Subcutaneous abdominal adipose tissue (tissue), 5 donors: ENCODE data around the gene CORIN.

Source experiments
- H3K27ac ChIP-seq: one replicate; pipeline ENCODE4 v1.7.0; 2013; ENCODE audit warnings: low read depth, mild to moderate bottlenecking, inconsistent platforms, low read length, moderate library complexity
- H3K27me3 ChIP-seq, 5 donors: one replicate each; pipeline ENCODE4 v1.7.0; 2013; ENCODE audit warnings: low read length in 5 of 5, inconsistent platforms in 1 of 5; ENCODE audit not compliant: control insufficient read depth in 5 of 5, insufficient read depth in 4 of 5
- H3K36me3 ChIP-seq, 5 donors: one replicate each; pipeline ENCODE4 v1.7.0; 2013; ENCODE audit warnings: low read length in 5 of 5; ENCODE audit not compliant: control insufficient read depth in 5 of 5, insufficient read depth in 5 of 5
- H3K4me1 ChIP-seq, 5 donors: one replicate each; pipeline ENCODE4 v1.7.0; 2013; ENCODE audit warnings: low read length in 5 of 5, mild to moderate bottlenecking in 3 of 5, moderate library complexity in 1 of 5; ENCODE audit not compliant: control insufficient read depth in 5 of 5, insufficient read depth in 5 of 5
- H3K4me3 ChIP-seq, 5 donors: one replicate each; pipeline ENCODE4 v1.7.0; 2013; ENCODE audit warnings: low read length in 5 of 5, low read depth in 1 of 5
- H3K9ac ChIP-seq, 5 donors: one replicate each; pipeline ENCODE4 v1.7.0; 2013; ENCODE audit warnings: low read length in 5 of 5, mild to moderate bottlenecking in 4 of 5, moderate library complexity in 3 of 5
- H3K9me3 ChIP-seq, 5 donors: one replicate each; pipeline ENCODE4 v1.7.0; 2013; ENCODE audit warnings: low read length in 5 of 5; ENCODE audit not compliant: control insufficient read depth in 5 of 5
- donor health status: healthy.
- donor health status: healthy.
- donor health status: healthy.
- donor health status: healthy.
- donor health status: healthy.

Gene CORIN

DNA sequence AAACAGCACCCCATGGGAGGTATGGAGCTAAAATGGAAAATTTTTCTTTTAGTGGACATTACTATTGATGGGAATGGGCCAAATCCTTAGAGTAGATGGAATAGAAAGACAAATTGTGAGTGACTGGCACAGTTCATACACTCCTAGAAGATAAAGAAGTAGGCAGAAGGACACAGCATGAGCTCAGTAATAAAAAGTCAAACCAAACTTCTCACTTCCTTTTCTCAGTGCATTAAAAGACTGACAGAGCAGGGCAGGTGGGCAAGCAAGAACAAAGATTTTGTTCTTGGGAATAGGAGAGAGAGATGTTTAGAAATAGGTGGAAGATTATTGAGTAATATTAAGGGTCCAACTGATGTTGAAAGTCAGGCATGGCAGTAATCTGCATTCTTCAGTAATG is 220.3 kb downstream of the CORIN start:
- H3K9me3 ChIP-seq = no peaks in the 10 kb centered on the region
- no peak overlapping the region for H3K4me3 ChIP-seq
- no peaks in the 10 kb centered on the region for H3K4me1 ChIP-seq
- no peaks in the 10 kb centered on the region for H3K36me3 ChIP-seq
- no peak overlapping the region for H3K9ac ChIP-seq
- H3K27me3 ChIP-seq = no peaks in the 10 kb centered on the region
- no peak overlapping the region for H3K27ac ChIP-seq

GRCh38 chr4:47615385-47615784 is 222.5 kb downstream of the CORIN start:
- no peaks in the 10 kb centered on the region for H3K9me3 ChIP-seq
- H3K4me1 ChIP-seq = no peaks in the 10 kb centered on the region
- H3K27ac ChIP-seq = no peak overlapping the region
- no peaks in the 10 kb centered on the region for H3K27me3 ChIP-seq
- H3K4me3 ChIP-seq = no peak overlapping the region
- H3K36me3 ChIP-seq = no peaks in the 10 kb centered on the region
- no peak overlapping the region for H3K9ac ChIP-seq

DNA sequence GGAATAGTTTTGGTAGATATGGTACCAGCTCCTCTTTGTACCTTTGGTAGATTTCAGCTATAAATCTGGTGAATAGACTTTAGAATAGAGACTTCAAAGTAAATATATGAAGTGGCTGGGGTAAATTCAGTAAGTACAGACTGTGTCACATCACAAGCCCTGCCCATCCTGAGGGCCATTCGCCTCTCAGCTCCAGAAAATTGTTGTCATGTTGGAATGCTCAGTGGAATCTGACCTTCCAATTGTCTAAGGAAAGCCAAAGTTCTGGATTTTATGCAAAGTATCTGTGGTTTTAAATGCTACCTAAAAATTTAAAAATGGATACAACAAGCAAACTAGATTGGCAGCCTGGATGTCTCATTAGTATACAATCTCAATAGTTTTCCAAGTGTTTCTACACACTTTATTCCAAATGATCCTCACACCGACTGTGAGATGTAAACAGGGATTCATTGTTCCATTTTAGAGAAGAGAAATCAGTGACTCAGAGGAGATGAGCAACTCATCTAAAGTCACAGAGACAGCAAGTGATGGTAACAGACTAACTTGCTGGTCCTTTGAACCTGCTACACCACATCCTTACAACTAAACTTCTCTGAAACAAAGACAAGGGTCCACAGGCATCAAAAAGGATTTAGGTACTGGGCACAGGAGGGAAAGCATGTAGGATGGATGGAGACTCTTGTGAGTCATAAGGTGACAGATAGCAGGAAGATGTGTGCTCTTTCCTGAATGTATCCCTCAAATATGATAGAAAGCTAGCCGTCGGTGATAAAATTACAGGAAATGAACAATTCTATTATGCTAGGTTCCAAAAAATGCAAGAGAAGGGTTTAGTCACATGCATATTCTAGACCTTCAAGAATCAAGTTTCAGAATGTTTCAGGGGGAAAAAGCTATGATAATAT is 225.5 kb downstream of the CORIN start:
- H3K4me1 ChIP-seq = no peaks in the 10 kb centered on the region
- no peaks in the 10 kb centered on the region for H3K27me3 ChIP-seq
- H3K36me3 ChIP-seq = no peaks in the 10 kb centered on the region
- H3K4me3 ChIP-seq = no peak overlapping the region
- H3K9ac ChIP-seq = no peak overlapping the region
- no peaks in the 10 kb centered on the region for H3K9me3 ChIP-seq
- no peak overlapping the region for H3K27ac ChIP-seq

DNA sequence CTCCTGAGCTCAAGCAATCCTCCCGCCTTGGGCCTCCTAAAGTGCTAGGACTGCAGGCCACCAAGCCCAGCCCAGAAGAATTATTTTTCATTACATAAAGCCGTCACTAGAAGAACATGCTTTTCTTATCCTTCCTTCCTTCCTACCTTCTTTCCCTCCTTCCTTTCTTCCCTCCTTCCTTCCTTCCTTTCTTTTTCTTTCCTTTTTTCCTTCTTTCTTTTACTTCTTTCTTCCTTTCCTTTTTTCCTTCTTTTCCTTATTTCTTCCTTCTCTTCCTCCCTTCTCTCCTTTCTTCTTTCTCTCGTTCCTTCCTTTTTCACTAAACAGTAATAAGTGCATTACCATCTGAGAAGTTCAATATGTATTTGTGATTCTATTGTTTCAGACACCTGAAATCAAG is 231.4 kb downstream of the CORIN start:
- H3K27me3 ChIP-seq = no peaks in the 10 kb centered on the region
- H3K9ac ChIP-seq = no peak overlapping the region
- no peaks in the 10 kb centered on the region for H3K4me1 ChIP-seq
- no peak overlapping the region for H3K27ac ChIP-seq
- no peaks in the 10 kb centered on the region for H3K36me3 ChIP-seq
- H3K9me3 ChIP-seq = peaks cover 0 to 3% (median 0%) of the 10 kb centered on the region in 5 donors
- no peak overlapping the region for H3K4me3 ChIP-seq

- no peak overlapping the region for H3K27ac ChIP-seq
- no peak overlapping the region for H3K4me3 ChIP-seq
- no peak overlapping the region for H3K9ac ChIP-seq
- no peaks in the 10 kb centered on the region for H3K27me3 ChIP-seq
- H3K9me3 ChIP-seq = peaks cover 0 to 3% (median 0%) of the 10 kb centered on the region in 5 donors
- H3K4me1 ChIP-seq = no peaks in the 10 kb centered on the region
- peaks cover 0 to 2% (median 0%) of the 10 kb centered on the region in 5 donors for H3K36me3 ChIP-seq
Observed at GRCh38 chr4:47598896-47599295, 239.0 kb downstream of the CORIN start.

DNA sequence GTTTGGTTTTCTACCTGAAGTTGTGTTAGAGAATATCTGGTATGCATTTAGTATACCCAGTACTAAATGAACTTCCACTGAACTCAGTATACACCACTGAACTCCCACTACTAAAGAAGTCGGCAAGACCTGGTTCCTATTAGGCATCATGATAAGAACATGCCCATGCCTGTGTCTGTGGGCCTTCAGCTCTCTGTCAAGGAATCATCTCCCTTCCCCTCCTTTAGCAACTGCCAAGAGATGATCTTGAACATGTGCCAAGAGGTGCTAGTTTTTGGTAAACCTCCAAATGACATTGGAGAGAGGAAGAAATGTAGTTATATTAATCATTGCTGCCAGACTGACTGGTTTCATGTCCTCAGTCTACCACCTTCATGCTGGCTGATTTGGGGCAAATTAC is 239.5 kb downstream of the CORIN start:
- Histone ChIP-seq H3K36me3 (peaks cover 0 to 4% (median 0%) of the 10 kb centered on the region in 5 donors), H3K4me3 (no peak overlapping the region), H3K4me1 (no peaks in the 10 kb centered on the region), H3K9me3 (peaks cover 0 to 2% (median 0%) of the 10 kb centered on the region in 5 donors), H3K27me3 (no peaks in the 10 kb centered on the region), H3K9ac (no peak overlapping the region), H3K27ac (no peak overlapping the region)

DNA sequence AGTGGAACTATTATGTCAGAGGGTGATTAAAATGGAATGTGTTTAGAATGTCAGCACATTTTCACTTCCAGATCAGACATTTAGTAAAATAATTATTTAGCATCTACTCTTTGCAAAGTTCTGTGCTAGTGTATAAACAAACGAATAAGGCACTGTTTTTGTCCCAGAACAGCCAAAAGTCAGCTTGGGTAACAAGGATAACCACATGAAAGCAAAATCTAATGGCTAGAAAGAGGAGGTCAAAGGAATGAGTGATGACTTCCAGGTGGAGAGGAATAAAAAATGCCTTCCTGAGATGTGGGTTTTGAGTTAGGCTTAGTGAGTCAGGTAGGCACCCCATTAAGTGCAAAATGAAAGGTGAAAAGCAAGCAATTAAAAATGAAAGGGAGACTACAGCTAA is 240.2 kb downstream of the CORIN start:
- peaks cover 0 to 9% (median 2%) of the 10 kb centered on the region in 5 donors for H3K36me3 ChIP-seq
- no peaks in the 10 kb centered on the region for H3K27me3 ChIP-seq
- no peak overlapping the region for H3K4me3 ChIP-seq
- no peak overlapping the region for H3K9ac ChIP-seq
- peaks cover 0 to 2% (median 0%) of the 10 kb centered on the region in 5 donors for H3K9me3 ChIP-seq
- no peaks in the 10 kb centered on the region for H3K4me1 ChIP-seq
- no peak overlapping the region for H3K27ac ChIP-seq

DNA sequence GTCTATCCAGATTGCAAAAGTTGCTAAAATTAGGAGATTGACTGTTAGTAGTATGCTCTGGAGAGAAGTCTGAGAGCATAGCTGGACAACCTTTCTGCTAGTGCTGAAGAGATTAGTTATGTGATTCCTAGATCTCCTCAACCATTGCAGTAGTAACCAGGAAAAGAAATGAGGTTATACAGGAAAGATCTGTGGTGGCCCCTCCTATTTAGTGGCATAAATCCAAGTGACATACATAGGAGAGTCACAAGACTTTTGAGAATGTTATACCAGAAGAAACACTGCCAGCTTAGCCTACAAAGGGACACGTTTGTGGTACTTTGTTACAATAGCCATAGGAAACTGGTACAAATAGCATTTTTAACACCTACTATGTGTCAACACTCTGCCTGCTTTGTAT is 247.5 kb downstream of the CORIN start:
- Histone ChIP-seq H3K4me3 (peak overlapping the region in 1 of 5 donors; percentile 15), H3K9ac (no peak overlapping the region), H3K9me3 (peaks cover 3 to 15% (median 7%) of the 10 kb centered on the region in 5 donors), H3K27me3 (no peaks in the 10 kb centered on the region), H3K4me1 (no peaks in the 10 kb centered on the region), H3K36me3 (peaks cover 37 to 71% (median 48%) of the 10 kb centered on the region in 5 donors), H3K27ac (no peak overlapping the region)

DNA sequence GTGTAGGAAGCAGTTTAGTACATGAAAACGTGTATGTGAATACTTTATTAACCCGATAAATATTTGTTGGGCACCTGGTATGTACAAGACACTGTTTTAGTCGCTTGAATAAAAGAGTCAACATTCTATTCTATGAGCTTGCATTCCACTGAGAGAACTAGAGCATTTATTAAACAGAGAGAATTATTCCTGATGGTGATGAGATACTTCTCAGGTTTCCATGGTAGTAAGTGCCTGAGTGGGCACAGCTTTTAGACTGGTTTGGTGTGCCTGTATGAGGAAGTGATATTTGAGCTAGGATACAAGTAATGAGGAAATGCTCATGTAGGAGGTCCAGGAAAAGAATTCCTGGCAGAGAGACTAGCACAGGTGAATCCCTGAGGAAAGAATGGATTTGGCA is 258.6 kb downstream of the CORIN start:
- no peak overlapping the region for H3K4me3 ChIP-seq
- no peak overlapping the region for H3K9ac ChIP-seq
- H3K9me3 ChIP-seq = no peaks in the 10 kb centered on the region
- H3K4me1 ChIP-seq = peaks cover 0 to 15% (median 0%) of the 10 kb centered on the region in 5 donors
- H3K36me3 ChIP-seq = peaks cover 18 to 62% (median 38%) of the 10 kb centered on the region in 5 donors
- no peak overlapping the region for H3K27ac ChIP-seq
- no peaks in the 10 kb centered on the region for H3K27me3 ChIP-seq

GRCh38 chr4:47577779-47578553 is 259.9 kb downstream of the CORIN start:
- Histone ChIP-seq H3K4me3 (no peak overlapping the region), H3K9me3 (no peaks in the 10 kb centered on the region), H3K27me3 (no peaks in the 10 kb centered on the region), H3K36me3 (peaks cover 18 to 65% (median 38%) of the 10 kb centered on the region in 5 donors), H3K27ac (peak overlapping the region; percentile 51), H3K4me1 (peaks cover 0 to 15% (median 0%) of the 10 kb centered on the region in 5 donors), H3K9ac (no peak overlapping the region)
